GM23338 (cell line): ENCODE results near the gene TUG1.

Source experiments
- CTCF ChIP-seq, 2 experiments: fragments of 200-600 bp in 1 of 2; sonication (generic) in 1 of 2; conservative IDR thresholded peaks; 2 replicates each; pipeline versions ENCODE4 v1.5.1 to v1.6.1; 2016 to 2017; ENCODE audit warnings: antibody characterized with exemption in 2 of 2, low read depth in 2 of 2, mild to moderate bottlenecking in 2 of 2, moderate library complexity in 1 of 2
- EZH2 ChIP-seq: fragments of 200-600 bp; sonication (generic); IDR thresholded peaks from one replicate; pipeline ENCODE4 v1.8.0; 2017; ENCODE audit warnings: antibody characterized with exemption, mild to moderate bottlenecking, low read depth; ENCODE audit not compliant: unreplicated experiment
- EZH2phosphoT487 ChIP-seq: fragments of 200-600 bp; sonication (generic); IDR thresholded peaks from one replicate; pipeline ENCODE4 v1.8.1; 2018; ENCODE audit warnings: antibody characterized with exemption; ENCODE audit not compliant: unreplicated experiment
- POLR2AphosphoS5 ChIP-seq: IDR thresholded peaks from 2 replicates; pipeline ENCODE4 v1.6.1; 2016; ENCODE audit warnings: antibody characterized with exemption, low read depth
- REST ChIP-seq: IDR thresholded peaks from one replicate; pipeline ENCODE4 v1.6.1; 2018; ENCODE audit warnings: antibody characterized with exemption; ENCODE audit not compliant: unreplicated experiment
- STAT1 ChIP-seq: IDR thresholded peaks from one replicate; pipeline ENCODE4 v1.6.1; 2016; ENCODE audit warnings: antibody characterized with exemption; ENCODE audit not compliant: unreplicated experiment
- ZNF331 ChIP-seq: fragments of 250-450 bp; sonication (Bioruptor Pico); IDR thresholded peaks from 2 replicates; pipeline ENCODE4 v1.5.0; 2020; ENCODE audit warnings: low read depth, mild to moderate bottlenecking, moderate library complexity

GRCh38 chr22:31020334-31020733 is 51.3 kb downstream of the TUG1 start:
- TF ChIP-seq CTCF (conservative IDR thresholded peaks at IDR 0.05; ENCODE audit: low read depth in 2 of 2) (no peak), EZH2 (no peak), POLR2AphosphoS5 (no peak), ZNF331 (CRISPR knock-in tag) (no peak), REST (no peak), STAT1 (no peak), EZH2phosphoT487 (no peak)
